Glutamatergic neuron (in vitro differentiated cells): ENCODE measurements around the gene UGT1A1. TPM values are rescaled to one million over a fixed set of nuclear protein-coding genes. Genes with fewer than 3 reads are reported as not detected.

Experiments used
- DNase-seq: peaks from one replicate; pipeline ENCODE4 v3.0.0; 2022
- H3K27ac Mint-ChIP-seq: one replicate; pipeline ENCODE4 v1.8.0; 2020; ENCODE audit warnings: mild to moderate bottlenecking, mixed read lengths, inconsistent platforms; ENCODE audit not compliant: unreplicated experiment
- H3K27me3 Mint-ChIP-seq: one replicate; pipeline ENCODE4 v1.8.0; 2020; ENCODE audit warnings: mild to moderate bottlenecking, moderate library complexity, mixed read lengths, inconsistent platforms; ENCODE audit not compliant: unreplicated experiment
- H3K36me3 Mint-ChIP-seq: one replicate; pipeline ENCODE4 v1.8.0; 2020; ENCODE audit warnings: mild to moderate bottlenecking, mixed read lengths, inconsistent platforms; ENCODE audit not compliant: unreplicated experiment
- H3K4me1 Mint-ChIP-seq: one replicate; pipeline ENCODE4 v1.8.0; 2020; ENCODE audit warnings: mild to moderate bottlenecking, low read depth, mixed read lengths, inconsistent platforms; ENCODE audit not compliant: unreplicated experiment
- H3K4me3 Mint-ChIP-seq: one replicate; pipeline ENCODE4 v1.8.0; 2020; ENCODE audit warnings: mild to moderate bottlenecking, mixed read lengths, inconsistent platforms; ENCODE audit not compliant: unreplicated experiment
- H3K9me3 Mint-ChIP-seq: one replicate; pipeline ENCODE4 v1.8.0; 2020; ENCODE audit warnings: mild to moderate bottlenecking, moderate library complexity, mixed read lengths, inconsistent platforms; ENCODE audit not compliant: unreplicated experiment
- total RNA-seq: library from RNA; stranded (reverse); fragmentation: NEBNext Ultra II Directional; extraction: Animal tissue kit (Norgen Biotek cat#: 25700); gene quantifications from one replicate; pipeline ENCODE4 v1.2.1, GENCODE V29; 2021; ENCODE audit not compliant: unreplicated experiment
- TF ChIP-seq, protein P1 (sequence below): fragments of 200-600 bp; sonication (generic); IDR thresholded peaks from one replicate; pipeline ENCODE4 v1.5.0; 2021; ENCODE audit not compliant: partially characterized antibody, unreplicated experiment

Gene UGT1A1
- total RNA-seq, 1 donor from 2014 or later = not detected

DNA sequence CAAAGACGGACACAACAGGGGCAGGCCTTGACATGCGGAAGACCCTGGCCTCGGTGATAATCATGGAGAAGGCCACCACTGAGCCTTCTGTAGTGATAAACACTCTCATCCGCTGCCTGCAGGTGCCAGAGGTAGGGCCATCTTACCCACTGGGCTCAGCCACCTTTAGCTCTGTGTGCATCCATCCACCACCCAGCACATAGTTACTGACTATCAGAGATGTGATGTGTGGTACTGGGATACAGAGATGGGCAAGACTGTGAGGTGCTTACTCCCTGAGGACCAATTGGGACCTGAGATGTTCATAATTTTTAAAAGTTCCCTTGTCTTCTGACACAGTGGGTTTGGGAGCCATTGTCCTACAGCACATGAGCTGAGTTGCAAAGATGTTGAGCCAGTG is 19.7 kb downstream of the UGT1A1 start:
- no peak overlapping the region for H3K27ac Mint-ChIP-seq
- no peaks in the 10 kb centered on the region for H3K4me1 Mint-ChIP-seq
- DNase-seq = no peak
- TF ChIP-seq, protein P1, sequence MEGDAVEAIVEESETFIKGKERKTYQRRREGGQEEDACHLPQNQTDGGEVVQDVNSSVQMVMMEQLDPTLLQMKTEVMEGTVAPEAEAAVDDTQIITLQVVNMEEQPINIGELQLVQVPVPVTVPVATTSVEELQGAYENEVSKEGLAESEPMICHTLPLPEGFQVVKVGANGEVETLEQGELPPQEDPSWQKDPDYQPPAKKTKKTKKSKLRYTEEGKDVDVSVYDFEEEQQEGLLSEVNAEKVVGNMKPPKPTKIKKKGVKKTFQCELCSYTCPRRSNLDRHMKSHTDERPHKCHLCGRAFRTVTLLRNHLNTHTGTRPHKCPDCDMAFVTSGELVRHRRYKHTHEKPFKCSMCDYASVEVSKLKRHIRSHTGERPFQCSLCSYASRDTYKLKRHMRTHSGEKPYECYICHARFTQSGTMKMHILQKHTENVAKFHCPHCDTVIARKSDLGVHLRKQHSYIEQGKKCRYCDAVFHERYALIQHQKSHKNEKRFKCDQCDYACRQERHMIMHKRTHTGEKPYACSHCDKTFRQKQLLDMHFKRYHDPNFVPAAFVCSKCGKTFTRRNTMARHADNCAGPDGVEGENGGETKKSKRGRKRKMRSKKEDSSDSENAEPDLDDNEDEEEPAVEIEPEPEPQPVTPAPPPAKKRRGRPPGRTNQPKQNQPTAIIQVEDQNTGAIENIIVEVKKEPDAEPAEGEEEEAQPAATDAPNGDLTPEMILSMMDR = no peak
- peaks cover 17% of the 10 kb centered on the region for H3K36me3 Mint-ChIP-seq
- no peaks in the 10 kb centered on the region for H3K9me3 Mint-ChIP-seq
- peaks cover 1% of the 10 kb centered on the region for H3K27me3 Mint-ChIP-seq
- H3K4me3 Mint-ChIP-seq = no peak overlapping the region

DNA sequence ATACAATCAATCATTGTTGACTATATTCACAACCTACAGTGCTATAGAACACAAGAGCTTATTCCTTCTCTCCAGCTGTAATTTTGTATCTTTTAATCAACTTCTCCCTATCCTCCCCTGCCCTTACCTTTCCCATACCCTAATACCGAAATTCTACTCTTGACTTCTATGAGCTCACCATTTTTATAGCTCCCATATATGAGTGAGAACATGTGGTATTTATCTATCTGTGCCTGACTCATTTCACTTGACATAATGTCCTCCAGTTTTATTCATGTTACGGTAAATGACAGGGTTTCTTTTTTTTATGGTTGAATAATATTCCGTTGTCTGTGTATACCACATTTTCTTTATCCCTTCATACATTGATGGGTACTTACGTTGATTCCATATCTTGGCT is 20.7 kb downstream of the UGT1A1 start:
- peaks cover 8% of the 10 kb centered on the region for H3K36me3 Mint-ChIP-seq
- no peak overlapping the region for H3K4me3 Mint-ChIP-seq
- H3K9me3 Mint-ChIP-seq = no peaks in the 10 kb centered on the region
- peaks cover 1% of the 10 kb centered on the region for H3K27me3 Mint-ChIP-seq
- no peak for DNase-seq
- H3K27ac Mint-ChIP-seq = no peak overlapping the region
- H3K4me1 Mint-ChIP-seq = no peaks in the 10 kb centered on the region
- TF ChIP-seq, protein P1 = no peak

DNA sequence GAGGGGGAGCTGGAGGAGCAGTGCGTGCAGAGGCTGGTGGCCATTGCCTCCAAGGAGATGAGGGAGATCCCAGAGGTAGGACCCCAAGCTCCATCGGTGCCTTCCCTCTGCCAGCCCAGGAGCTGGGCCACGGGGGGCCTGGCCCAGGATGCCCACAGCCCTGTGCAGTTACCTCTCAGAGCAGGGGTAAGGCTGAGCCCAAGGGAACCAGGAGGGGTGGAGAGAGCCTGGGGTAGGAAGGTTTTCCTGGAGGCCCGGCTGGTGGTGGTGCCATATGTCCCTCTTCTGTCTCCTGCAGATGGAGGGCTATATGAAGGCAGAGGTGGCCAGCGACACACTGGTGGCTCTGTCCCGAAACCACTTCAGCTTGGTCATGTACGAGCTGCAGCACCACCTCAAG is 29.5 kb downstream of the UGT1A1 start:
- H3K27me3 Mint-ChIP-seq = peaks cover 6% of the 10 kb centered on the region
- no peak for DNase-seq
- no peak overlapping the region for H3K27ac Mint-ChIP-seq
- H3K4me3 Mint-ChIP-seq = no peak overlapping the region
- H3K9me3 Mint-ChIP-seq = peaks cover 2% of the 10 kb centered on the region
- H3K4me1 Mint-ChIP-seq = no peaks in the 10 kb centered on the region
- TF ChIP-seq, protein P1 = no peak
- H3K36me3 Mint-ChIP-seq = peaks cover 4% of the 10 kb centered on the region

DNA sequence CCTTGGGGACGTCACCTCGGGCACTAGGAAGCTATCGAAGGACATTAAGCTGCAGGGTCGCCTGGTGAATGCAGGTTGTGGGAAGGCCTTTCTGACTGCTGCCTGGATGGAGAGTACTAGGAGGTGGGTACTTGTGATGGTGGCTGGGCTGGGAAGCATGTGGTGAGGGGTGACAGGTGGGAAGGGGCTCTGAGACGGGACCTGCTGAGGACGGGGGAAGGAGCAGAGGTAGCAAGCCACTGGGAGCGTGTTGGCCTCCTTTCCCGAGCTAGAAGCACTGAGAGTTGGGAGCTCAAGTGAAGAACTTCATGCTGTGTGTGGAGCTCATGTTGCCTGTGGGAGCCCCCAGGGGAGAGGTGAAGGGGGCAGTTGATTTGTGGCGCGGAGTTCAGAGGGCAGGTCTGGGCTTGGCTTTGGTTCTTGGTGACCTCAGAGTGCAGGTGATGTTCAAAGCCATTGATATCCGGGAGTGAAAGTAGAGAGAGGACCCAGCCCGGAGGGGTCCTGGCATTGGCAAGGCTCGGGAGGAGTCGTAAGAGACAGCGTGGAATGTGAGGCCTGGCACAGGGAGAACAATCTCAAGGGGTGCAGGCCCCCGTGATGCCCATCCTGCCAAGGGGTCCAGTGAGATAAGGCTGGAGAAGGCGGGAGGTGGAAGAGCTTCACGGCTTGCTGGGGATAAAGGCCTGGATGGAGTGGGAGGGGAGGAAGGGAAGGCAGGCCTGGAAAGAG is 31.2 kb downstream of the UGT1A1 start:
- Mint-ChIP-seq H3K9me3 (peaks cover 6% of the 10 kb centered on the region), H3K27ac (no peak overlapping the region), H3K36me3 (peaks cover 4% of the 10 kb centered on the region), H3K4me1 (no peaks in the 10 kb centered on the region), H3K4me3 (no peak overlapping the region), H3K27me3 (peaks cover 9% of the 10 kb centered on the region)
- DNase-seq = no peak
- TF ChIP-seq, protein P1 = no peak

DNA sequence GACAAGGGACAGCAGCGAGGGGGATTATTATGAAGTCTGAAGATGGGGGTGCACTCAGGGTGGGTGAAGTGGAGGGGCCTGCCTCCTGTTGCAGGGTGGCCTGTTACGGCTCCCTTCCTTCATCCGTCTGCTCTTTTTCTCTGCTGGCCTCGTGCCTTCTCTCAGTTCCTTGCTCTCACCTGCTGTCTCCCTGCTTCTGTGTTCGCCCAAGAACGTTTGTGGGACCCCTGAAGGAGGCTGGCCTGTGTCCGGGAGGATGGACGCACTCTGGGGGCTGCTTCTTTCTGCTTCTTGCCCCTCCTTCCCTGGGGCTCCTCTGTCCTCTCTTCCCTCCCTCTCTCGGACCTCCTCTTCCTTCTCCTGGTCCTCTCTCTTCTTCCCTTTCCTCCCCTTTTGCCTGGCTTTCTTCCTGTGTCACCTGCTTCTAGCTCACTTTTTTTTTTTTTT is 31.8 kb downstream of the UGT1A1 start:
- Mint-ChIP-seq H3K4me3 (no peak overlapping the region), H3K36me3 (peaks cover 4% of the 10 kb centered on the region), H3K27me3 (peaks cover 9% of the 10 kb centered on the region), H3K4me1 (no peaks in the 10 kb centered on the region), H3K9me3 (peaks cover 6% of the 10 kb centered on the region), H3K27ac (no peak overlapping the region)
- TF ChIP-seq, protein P1 = no peak
- DNase-seq = no peak
